Mucosa of rectum (tissue), 2 donors: ENCODE data around the gene OR6C3.

Experiments used
- H3K27ac ChIP-seq, 2 donors: one replicate each; pipeline ENCODE4 v1.7.0; 2013; ENCODE audit warnings: inconsistent platforms in 2 of 2, low read depth in 2 of 2, low read length in 2 of 2
- H3K27me3 ChIP-seq, 2 donors: one replicate each; pipeline ENCODE4 v1.7.0; 2013; ENCODE audit warnings: low read length in 2 of 2; ENCODE audit not compliant: control insufficient read depth in 2 of 2, insufficient read depth in 2 of 2
- H3K36me3 ChIP-seq, 2 donors: one replicate each; pipeline ENCODE4 v1.7.0; 2013; ENCODE audit warnings: low read length in 2 of 2; ENCODE audit not compliant: control insufficient read depth in 2 of 2, insufficient read depth in 2 of 2
- H3K4me1 ChIP-seq, 2 donors: one replicate each; pipeline ENCODE4 v1.7.0; 2013; ENCODE audit warnings: low read length in 2 of 2, mild to moderate bottlenecking in 1 of 2; ENCODE audit not compliant: control insufficient read depth in 2 of 2, insufficient read depth in 2 of 2
- H3K4me3 ChIP-seq, 2 donors: one replicate each; pipeline ENCODE4 v1.7.0; 2013; ENCODE audit warnings: low read length in 2 of 2
- H3K9ac ChIP-seq, 2 donors: one replicate each; pipeline ENCODE4 v1.7.0; 2013; ENCODE audit warnings: low read length in 2 of 2, low read depth in 1 of 2, mild to moderate bottlenecking in 1 of 2
- H3K9me3 ChIP-seq, 2 donors: one replicate each; pipeline ENCODE4 v1.7.0; 2013; ENCODE audit warnings: low read length in 2 of 2; ENCODE audit not compliant: control insufficient read depth in 2 of 2
- donor health status: healthy.
- donor health status: Normal muscosa, but diverticular disease.

Gene OR6C3

DNA sequence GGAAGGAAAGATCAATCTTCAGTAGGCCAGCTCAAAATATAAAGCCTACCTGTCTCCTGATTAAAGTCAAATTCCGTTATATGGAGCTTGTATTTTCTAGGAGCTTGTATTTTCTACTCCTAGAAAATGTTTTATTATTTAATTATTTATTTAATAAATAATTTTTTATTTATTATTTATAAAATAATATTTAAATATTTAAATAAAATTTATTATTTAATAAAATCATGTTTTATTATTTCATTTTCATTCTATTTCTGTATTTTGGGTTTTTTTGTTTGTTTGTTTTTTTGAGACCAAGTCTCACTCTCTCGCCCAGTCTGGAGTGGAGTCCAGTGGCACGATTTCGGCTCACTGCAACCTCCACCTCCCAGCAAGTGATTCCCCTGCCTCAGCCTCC is 42.0 kb downstream of the OR6C3 start:
- Histone ChIP-seq H3K4me1 (no peaks in the 10 kb centered on the region), H3K9ac (no peak overlapping the region), H3K27me3 (no peaks in the 10 kb centered on the region), H3K36me3 (no peaks in the 10 kb centered on the region), H3K9me3 (no peaks in the 10 kb centered on the region), H3K27ac (no peak overlapping the region), H3K4me3 (no peak overlapping the region)
